H1 (cell line): ENCODE results near the gene GNAI2.

Source experiments
- ASH2L ChIP-seq: fragments of 200-600, 300-600 bp; sonication (generic); IDR thresholded peaks from one replicate; pipeline ENCODE4 v1.7.1; 2017; ENCODE audit warnings: low read length
- ATF3 ChIP-seq: IDR thresholded peaks from 2 replicates; pipeline ENCODE4 v1.6.1; 2011; ENCODE audit warnings: low read depth, mild to moderate bottlenecking, low read length; ENCODE audit not compliant: insufficient read depth
- CTCF ChIP-seq, 3 experiments: IDR thresholded peaks; 1 replicate in 2 of 3; 2 replicates in 1 of 3; pipeline versions ENCODE4 v1.5.1 to v1.6.1; 2011; ENCODE audit warnings: low read length in 3 of 3, mild to moderate bottlenecking in 3 of 3, inconsistent platforms in 2 of 3, low read depth in 1 of 3, moderate library complexity in 1 of 3; ENCODE audit not compliant: insufficient read depth in 1 of 3; ENCODE audit errors: control extremely low read depth in 1 of 3
- GABPA ChIP-seq: IDR thresholded peaks from 2 replicates; pipeline ENCODE4 v1.6.1; 2011; ENCODE audit warnings: mild to moderate bottlenecking, low read length, moderate library complexity, borderline replicate concordance; ENCODE audit not compliant: insufficient read depth
- JUN ChIP-seq: IDR thresholded peaks from 2 replicates; pipeline ENCODE4 v1.6.1; 2011; ENCODE audit warnings: low read depth, mild to moderate bottlenecking, improper control_type of control experiment, low read length
- JUND ChIP-seq: IDR thresholded peaks from 2 replicates; pipeline ENCODE4 v1.6.1; 2011; ENCODE audit warnings: mild to moderate bottlenecking, improper control_type of control experiment, low read length
- POLR2A ChIP-seq, 2 experiments: IDR thresholded peaks; 1 replicate in 1 of 2; 2 replicates in 1 of 2; pipeline ENCODE4 v1.6.1; 2011; ENCODE audit warnings: low read depth in 2 of 2, low read length in 2 of 2, mild to moderate bottlenecking in 2 of 2; ENCODE audit errors: control extremely low read depth in 1 of 2
- POLR2AphosphoS5 ChIP-seq: IDR thresholded peaks from 2 replicates; pipeline ENCODE4 v1.6.1; 2011; ENCODE audit warnings: low read depth, low read length
- RXRA ChIP-seq: IDR thresholded peaks from 2 replicates; pipeline ENCODE4 v1.6.1; 2011; ENCODE audit warnings: low read depth, mild to moderate bottlenecking, low read length, moderate library complexity; ENCODE audit not compliant: insufficient read depth
- SUZ12 ChIP-seq: fragments of 200-600 bp; sonication (generic); IDR thresholded peaks from 2 replicates; pipeline ENCODE4 v1.6.1; 2012; ENCODE audit warnings: mild to moderate bottlenecking, inconsistent platforms, low read length, moderate library complexity, mixed read lengths
- TAF1 ChIP-seq: IDR thresholded peaks from 2 replicates; pipeline ENCODE4 v1.6.1; 2011; ENCODE audit warnings: mild to moderate bottlenecking, low read depth, low read length

GRCh38 chr3:50269977-50270413 is 34.0 kb downstream of the GNAI2 start:
- TF ChIP-seq JUN (no peak), CTCF (IDR thresholded peaks at IDR 0.05; ENCODE audit: control extremely low read depth in 1 of 3, insufficient read depth in 1 of 3, low read depth in 1 of 3, low read length in 3 of 3) (no peak), POLR2AphosphoS5 (no peak), TAF1 (no peak), ASH2L (no peak), POLR2A (IDR thresholded peaks at IDR 0.05; ENCODE audit: control extremely low read depth in 1 of 2, low read depth in 2 of 2, low read length in 2 of 2) (no peak), SUZ12 (no peak), ATF3 (no peak), RXRA (no peak), JUND (no peak), GABPA (no peak)
